Natural killer cell (primary cell): ENCODE results near the gene TSPOAP1. TPM values are rescaled to one million over a fixed set of nuclear protein-coding genes. Genes with fewer than 3 reads are reported as not detected.

Experiments
- ATAC-seq, 3 donors: fragments of 150-1000 bp in 2 of 3; fragments of 200-7000 bp in 1 of 3; cut with Tn5 transposase; 1 replicate in 1 of 3; 2 replicates in 2 of 3; pipeline ENCODE4 v1.10.0; 2021; ENCODE audit warnings: mild to moderate bottlenecking in 2 of 3, moderate library complexity in 2 of 3
- DNase-seq, 2 donors: peaks; one replicate each; pipeline versions ENCODE4 v3.0.0 to v3.0.0-alpha.2; 2013 to 2021; ENCODE audit warnings: mixed read lengths in 1 of 2
- H3K27ac ChIP-seq: one replicate; pipeline ENCODE4 v1.5.1; 2013; ENCODE audit warnings: mild to moderate bottlenecking, low read length
- H3K27me3 ChIP-seq: one replicate; pipeline ENCODE4 v1.6.1; 2013; ENCODE audit warnings: low read length; ENCODE audit not compliant: control insufficient read depth, insufficient read depth
- H3K36me3 ChIP-seq: one replicate; pipeline ENCODE4 v1.6.1; 2013; ENCODE audit warnings: low read length; ENCODE audit not compliant: control insufficient read depth, insufficient read depth
- H3K4me1 ChIP-seq: one replicate; pipeline ENCODE4 v1.6.1; 2013; ENCODE audit warnings: low read length; ENCODE audit not compliant: control insufficient read depth, insufficient read depth
- H3K4me3 ChIP-seq: one replicate; pipeline ENCODE4 v1.5.1; 2013; ENCODE audit warnings: low read length
- H3K9me3 ChIP-seq: one replicate; pipeline ENCODE4 v1.6.1; 2013; ENCODE audit warnings: low read length; ENCODE audit not compliant: control insufficient read depth, insufficient read depth
- H3K27ac Mint-ChIP-seq, 2 donors: one replicate each; pipeline ENCODE4 v1.8.0; 2022; ENCODE audit warnings: mild to moderate bottlenecking in 2 of 2, mixed read lengths in 2 of 2, moderate library complexity in 1 of 2
- H3K27me3 Mint-ChIP-seq, 2 donors: one replicate each; pipeline ENCODE4 v1.8.0; 2022; ENCODE audit warnings: low read depth in 2 of 2, mixed read lengths in 2 of 2
- H3K36me3 Mint-ChIP-seq: one replicate; pipeline ENCODE4 v1.8.0; 2022; ENCODE audit warnings: mixed read lengths
- H3K4me1 Mint-ChIP-seq, 2 donors: one replicate each; pipeline ENCODE4 v1.8.0; 2022; ENCODE audit warnings: mixed read lengths in 2 of 2
- H3K4me3 Mint-ChIP-seq: one replicate; pipeline ENCODE4 v1.8.0; 2022; ENCODE audit warnings: mild to moderate bottlenecking, moderate library complexity, mixed read lengths
- H3K9me3 Mint-ChIP-seq, 2 donors: one replicate each; pipeline ENCODE4 v1.8.0; 2022; ENCODE audit warnings: mixed read lengths in 2 of 2
- CTCF ChIP-seq: fragments of 200-600 bp; IDR thresholded peaks from one replicate; pipeline ENCODE4 v1.8.0; 2022; ENCODE audit warnings: antibody characterized with exemption
- WGBS: methylation state at CpG from one replicate; pipeline ENCODE4 v1.1.7; 2013; ENCODE audit warnings: missing lambda C conversion rate; ENCODE audit not compliant: insufficient coverage; 5-methylcytosine and 5-hydroxymethylcytosine counted together
- intact Hi-C: fragments of 100-400 bp; cut with micrococcal nuclease; formaldehyde crosslinking; loops from one replicate; pipeline ENCODE4 v1.14.2; 2022
- total RNA-seq, 4 donors: library from RNA; stranded (reverse); fragments of 120-200 nt in 1 of 4; gene quantifications; one replicate each; pipeline versions ENCODE4 v1.2.3 to v1.2.4, GENCODE V29; 2013 to 2022

The TSPOAP1 gene
- total RNA-seq, 3 donors from 2014 or later (not counting 1 experiment from before 2014, with no cell fraction given): 176 to 282 (median 246) TPM

GRCh38 chr17:58279016-58279711 lies 49.4 kb downstream of the TSPOAP1 start:
- H3K27ac ChIP-seq: no peak overlapping the region
- peaks cover 12% of the 10 kb centered on the region for H3K4me1 ChIP-seq
- H3K9me3 ChIP-seq: no peaks in the 10 kb centered on the region
- intact Hi-C loops: no loop called here
- no peaks in the 10 kb centered on the region for H3K36me3 ChIP-seq
- H3K27me3 ChIP-seq: no peaks in the 10 kb centered on the region
- H3K4me3 Mint-ChIP-seq: no peak overlapping the region
- ATAC-seq: peak in 1 of 3 donors; percentile 22
- no peaks in the 10 kb centered on the region for H3K9me3 Mint-ChIP-seq
- H3K4me1 Mint-ChIP-seq: peaks cover 5 to 10% of the 10 kb centered on the region in 2 donors
- TF ChIP-seq CTCF: no peak
- H3K36me3 Mint-ChIP-seq: no peaks in the 10 kb centered on the region
- peaks cover 14 to 21% of the 10 kb centered on the region in 2 donors for H3K27me3 Mint-ChIP-seq
- WGBS: 61% methylated on average over 60 of the region's 60 CpGs
- no peak overlapping the region for H3K27ac Mint-ChIP-seq
- no peak for DNase-seq
- no peak overlapping the region for H3K4me3 ChIP-seq

- Mint-ChIP-seq H3K4me1 (peaks cover 5 to 10% of the 10 kb centered on the region in 2 donors), H3K27ac (no peak overlapping the region), H3K36me3 (no peaks in the 10 kb centered on the region), H3K9me3 (no peaks in the 10 kb centered on the region), H3K4me3 (no peak overlapping the region), H3K27me3 (peaks cover 11 to 21% of the 10 kb centered on the region in 2 donors)
- DNase-seq (no peak), ATAC-seq (no peak)
- Histone ChIP-seq H3K4me3 (no peak overlapping the region), H3K4me1 (peaks cover 12% of the 10 kb centered on the region), H3K27me3 (no peaks in the 10 kb centered on the region), H3K9me3 (no peaks in the 10 kb centered on the region), H3K27ac (no peak overlapping the region), H3K36me3 (no peaks in the 10 kb centered on the region)
- intact Hi-C loops: no loop called here
- WGBS: 81% methylated on average over 5 of the region's 5 CpGs
- no peak for TF ChIP-seq CTCF
These were observed 50.0 kb downstream of the TSPOAP1 start for GRCh38 chr17:58278661-58279015.

GRCh38 chr17:58277802-58278595 lies 50.6 kb downstream of the TSPOAP1 start:
- no peak for DNase-seq
- peaks cover 5 to 10% of the 10 kb centered on the region in 2 donors for H3K4me1 Mint-ChIP-seq
- Histone ChIP-seq H3K27me3 (no peaks in the 10 kb centered on the region), H3K27ac (no peak overlapping the region), H3K9me3 (no peaks in the 10 kb centered on the region), H3K36me3 (no peaks in the 10 kb centered on the region), H3K4me3 (no peak overlapping the region), H3K4me1 (peaks cover 12% of the 10 kb centered on the region)
- intact Hi-C loops: loop anchor here (1.0 kb wide), 1 partner anchor 139 kb away; the partner anchor contains the start of gene RNF43
- H3K9me3 Mint-ChIP-seq: no peaks in the 10 kb centered on the region
- WGBS: 87% methylated on average over 35 of the region's 36 CpGs
- H3K27me3 Mint-ChIP-seq: peaks cover 8 to 21% of the 10 kb centered on the region in 2 donors
- H3K4me3 Mint-ChIP-seq: no peak overlapping the region
- no peak for TF ChIP-seq CTCF
- H3K36me3 Mint-ChIP-seq: no peaks in the 10 kb centered on the region
- H3K27ac Mint-ChIP-seq: no peak overlapping the region
- no peak for ATAC-seq
